Upper lobe of right lung (tissue), 1 donor: ENCODE results near the gene NXF1. TPM values are rescaled to one million over a fixed set of nuclear protein-coding genes. Genes with fewer than 3 reads are reported as not detected.

ENCODE experiments used
- ATAC-seq: fragments of 200-7000 bp; cut with Tn5 transposase; one replicate; pipeline ENCODE4 v1.9.1; 2020; ENCODE audit warnings: mild to moderate bottlenecking, moderate library complexity
- DNase-seq: peaks from one replicate; pipeline ENCODE4 v3.0.0-alpha.2; 2020
- H3K27ac ChIP-seq: fragments of 200-600 bp; one replicate; pipeline ENCODE4 v1.8.0; 2022
- H3K27me3 ChIP-seq: fragments of 200-600 bp; one replicate; pipeline ENCODE4 v1.8.0; 2022; ENCODE audit warnings: mild to moderate bottlenecking
- H3K36me3 ChIP-seq: fragments of 200-600 bp; one replicate; pipeline ENCODE4 v1.8.0; 2022
- H3K4me1 ChIP-seq: fragments of 200-600 bp; one replicate; pipeline ENCODE4 v1.8.0; 2022
- H3K4me3 ChIP-seq: fragments of 200-600 bp; one replicate; pipeline ENCODE4 v1.8.0; 2022; ENCODE audit warnings: mild to moderate bottlenecking
- H3K9me3 ChIP-seq: fragments of 200-600 bp; one replicate; pipeline ENCODE4 v1.8.0; 2022
- intact Hi-C: fragments of 100-400 bp; cut with DNase I; formaldehyde crosslinking; loops from one replicate; pipeline ENCODE4 v1.11.0; 2022
- total RNA-seq: library from RNA; stranded (reverse); fragmentation: NEBNext Ultra II Directional; extraction: Animal tissue kit (Norgen Biotek cat#: 25700); gene quantifications from one replicate; pipeline ENCODE4 v1.2.1, GENCODE V29; 2021
- TF ChIP-seq, protein P1 (sequence below): fragments of 200-600 bp; IDR thresholded peaks from one replicate; pipeline ENCODE4 v1.8.0; 2022; ENCODE audit warnings: antibody characterized with exemption
- donor health status: DM: no; HTN: yes; CAD: no; lungs with severe emphysema.

The NXF1 gene
- total RNA-seq, 1 donor from 2014 or later = 96.2 TPM

DNA sequence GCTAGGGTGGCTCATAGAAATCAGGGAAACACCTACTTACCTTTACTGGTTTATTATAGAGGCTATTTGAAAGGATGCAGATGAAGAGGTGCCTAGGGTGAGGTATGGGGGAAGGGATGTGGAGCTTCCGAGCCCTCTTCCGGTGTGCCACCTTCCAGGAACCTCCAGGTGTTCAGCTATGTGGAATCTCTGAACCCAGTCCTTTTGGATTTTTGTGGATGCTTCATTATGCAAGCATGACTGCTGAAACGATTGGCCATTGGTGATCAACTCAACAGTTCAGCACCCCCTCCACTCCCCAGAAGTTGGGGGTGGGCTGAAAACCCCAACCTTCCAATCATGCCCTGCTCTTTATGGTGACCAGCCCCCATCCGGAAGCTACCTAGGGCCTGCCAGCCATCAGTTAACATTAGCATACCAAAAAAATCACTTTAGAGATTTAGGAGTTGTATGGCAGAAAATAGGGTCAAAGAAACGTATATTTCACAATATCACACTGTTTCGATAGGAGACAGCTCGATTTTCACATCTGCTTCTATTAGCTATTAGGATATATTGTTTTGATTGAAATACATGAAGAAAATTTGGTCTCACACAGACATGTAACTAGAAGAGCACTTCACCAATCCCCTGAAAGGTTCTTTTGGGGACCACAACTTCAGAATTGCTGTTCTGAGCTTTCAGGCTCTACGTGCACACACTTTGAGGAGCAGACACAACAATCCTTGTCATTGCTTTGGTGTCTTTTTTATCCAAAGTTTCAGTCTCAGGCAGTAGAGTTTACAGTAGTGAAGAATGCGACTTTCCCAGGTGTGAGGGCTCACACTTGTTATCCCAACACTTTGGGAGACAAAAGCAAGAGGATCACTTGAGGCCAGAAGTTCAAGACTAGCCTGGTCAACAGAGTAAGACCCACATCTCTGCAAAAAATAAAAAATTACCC, 47.1 kb downstream of the NXF1 start:
- H3K9me3 ChIP-seq = no peaks in the 10 kb centered on the region
- peaks cover 19% of the 10 kb centered on the region for H3K4me1 ChIP-seq
- DNase-seq (no peak), ATAC-seq (no peak)
- TF ChIP-seq, protein P1, sequence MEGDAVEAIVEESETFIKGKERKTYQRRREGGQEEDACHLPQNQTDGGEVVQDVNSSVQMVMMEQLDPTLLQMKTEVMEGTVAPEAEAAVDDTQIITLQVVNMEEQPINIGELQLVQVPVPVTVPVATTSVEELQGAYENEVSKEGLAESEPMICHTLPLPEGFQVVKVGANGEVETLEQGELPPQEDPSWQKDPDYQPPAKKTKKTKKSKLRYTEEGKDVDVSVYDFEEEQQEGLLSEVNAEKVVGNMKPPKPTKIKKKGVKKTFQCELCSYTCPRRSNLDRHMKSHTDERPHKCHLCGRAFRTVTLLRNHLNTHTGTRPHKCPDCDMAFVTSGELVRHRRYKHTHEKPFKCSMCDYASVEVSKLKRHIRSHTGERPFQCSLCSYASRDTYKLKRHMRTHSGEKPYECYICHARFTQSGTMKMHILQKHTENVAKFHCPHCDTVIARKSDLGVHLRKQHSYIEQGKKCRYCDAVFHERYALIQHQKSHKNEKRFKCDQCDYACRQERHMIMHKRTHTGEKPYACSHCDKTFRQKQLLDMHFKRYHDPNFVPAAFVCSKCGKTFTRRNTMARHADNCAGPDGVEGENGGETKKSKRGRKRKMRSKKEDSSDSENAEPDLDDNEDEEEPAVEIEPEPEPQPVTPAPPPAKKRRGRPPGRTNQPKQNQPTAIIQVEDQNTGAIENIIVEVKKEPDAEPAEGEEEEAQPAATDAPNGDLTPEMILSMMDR = no peak
- H3K27me3 ChIP-seq = no peaks in the 10 kb centered on the region
- H3K36me3 ChIP-seq = no peaks in the 10 kb centered on the region
- H3K4me3 ChIP-seq = no peak overlapping the region
- no peak overlapping the region for H3K27ac ChIP-seq
- intact Hi-C loops = no loop called here

DNA sequence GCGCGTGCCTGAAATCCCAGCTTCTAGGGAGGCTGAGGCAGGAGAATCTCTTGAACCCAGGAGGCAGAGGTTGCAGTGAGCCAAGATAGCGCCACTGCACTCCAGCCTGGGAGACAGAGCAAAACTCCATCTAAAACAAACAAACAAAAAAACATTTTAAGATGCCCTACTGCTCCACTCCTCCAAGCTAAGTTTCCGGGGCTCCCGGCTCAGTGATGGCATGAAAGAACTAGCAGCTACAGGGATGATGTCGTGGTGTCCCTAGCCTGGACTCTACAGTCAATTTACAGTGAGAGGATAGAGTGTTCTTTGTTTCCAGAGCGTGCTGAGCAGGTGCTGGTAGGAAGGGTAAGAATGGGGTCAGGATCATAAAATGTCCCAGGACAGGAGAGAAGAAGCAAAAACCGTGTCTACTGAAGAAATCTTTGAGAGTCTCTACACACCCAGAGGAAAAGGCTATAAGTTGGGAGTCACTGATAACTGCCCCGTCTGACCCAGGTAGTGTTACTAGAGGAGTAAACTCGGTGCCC, 50.1 kb downstream of the NXF1 start:
- TF ChIP-seq, protein P1 = no peak
- no peak overlapping the region for H3K27ac ChIP-seq
- intact Hi-C loops = no loop called here
- peaks cover 20% of the 10 kb centered on the region for H3K4me1 ChIP-seq
- H3K4me3 ChIP-seq = no peak overlapping the region
- H3K27me3 ChIP-seq = no peaks in the 10 kb centered on the region
- ATAC-seq = no peak
- DNase-seq = no peak
- H3K9me3 ChIP-seq = no peaks in the 10 kb centered on the region
- H3K36me3 ChIP-seq = peaks cover 11% of the 10 kb centered on the region

GRCh38 chr11:62753736-62754603, 51.3 kb downstream of the NXF1 start, which contains the start of gene ZBTB3:
ZBTB3 (minus strand) TSS chr11:62754160; CDS start chr11:62753664, 496 bp downstream.
- DNase-seq = peak; percentile 97
- peaks cover 20% of the 10 kb centered on the region for H3K4me1 ChIP-seq

DNA sequence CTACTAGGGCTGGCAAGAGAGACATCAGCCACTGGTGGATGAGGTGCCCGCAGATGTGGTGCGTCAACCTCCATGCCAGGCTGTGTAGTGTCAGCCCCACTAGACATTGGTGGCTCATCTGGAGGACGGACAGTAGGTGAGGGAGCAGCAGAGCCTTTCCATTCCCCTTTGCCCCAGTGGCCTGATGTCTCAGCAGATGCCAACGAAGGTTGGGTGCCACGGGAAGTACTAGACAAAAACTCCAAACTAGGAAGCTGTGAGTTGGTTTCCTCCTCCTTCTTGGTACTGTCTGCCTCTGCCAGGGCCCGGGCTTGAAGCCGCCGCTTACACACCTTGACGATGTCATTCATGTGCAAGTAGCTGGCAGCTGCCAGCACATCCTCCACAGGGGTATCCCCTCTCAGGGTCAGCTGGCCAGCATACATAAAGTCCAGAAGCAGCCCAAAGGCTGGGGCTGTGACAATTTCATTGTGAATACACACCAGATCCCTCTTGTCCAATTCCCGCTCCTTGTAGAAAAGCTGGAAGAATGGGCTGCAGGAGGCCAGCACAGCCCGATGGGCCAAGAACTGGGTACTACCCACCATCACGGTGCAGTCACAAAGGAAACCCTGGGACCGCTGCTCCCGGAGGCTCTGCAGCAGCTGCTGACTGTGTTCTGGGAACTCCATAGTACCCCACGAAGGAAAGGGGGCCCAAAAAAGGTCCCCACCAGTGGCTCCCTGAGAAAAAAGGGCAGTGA, 52.1 kb downstream of the NXF1 start:
- DNase-seq (no peak), ATAC-seq (no peak)
- intact Hi-C loops = no loop called here
- TF ChIP-seq, protein P1 = no peak
- Histone ChIP-seq H3K36me3 (peaks cover 11% of the 10 kb centered on the region), H3K9me3 (no peaks in the 10 kb centered on the region), H3K4me1 (peaks cover 20% of the 10 kb centered on the region), H3K27me3 (no peaks in the 10 kb centered on the region), H3K4me3 (peak overlapping the region; percentile 64), H3K27ac (peak overlapping the region; percentile 86)

More at GRCh38 chr11:62753736-62754603, 51.3 kb downstream of the NXF1 start, which contains the start of gene ZBTB3:
- TF ChIP-seq, protein P1 = no peak
- intact Hi-C loops = no loop called here
- Histone ChIP-seq H3K36me3 (peaks cover 11% of the 10 kb centered on the region), H3K4me3 (peak within 1 kb of the TSS; percentile 64), H3K9me3 (no peaks in the 10 kb centered on the region), H3K27ac (peak within 1 kb of the TSS; percentile 86), H3K27me3 (no peaks in the 10 kb centered on the region)
- peak; percentile 98 for ATAC-seq
